EH (cell line): ENCODE data around the gene SELENBP1.
"Not testable (repeated sequence)": the region's sequence is repeated elsewhere in the genome, so short reads cannot be mapped to it uniquely, and the experiment has no call there.

Experiments
- DNase-seq: peaks from one replicate; pipeline ENCODE4 v3.0.0-alpha.2; 2015; ENCODE audit warnings: low read depth

Gene SELENBP1

DNA sequence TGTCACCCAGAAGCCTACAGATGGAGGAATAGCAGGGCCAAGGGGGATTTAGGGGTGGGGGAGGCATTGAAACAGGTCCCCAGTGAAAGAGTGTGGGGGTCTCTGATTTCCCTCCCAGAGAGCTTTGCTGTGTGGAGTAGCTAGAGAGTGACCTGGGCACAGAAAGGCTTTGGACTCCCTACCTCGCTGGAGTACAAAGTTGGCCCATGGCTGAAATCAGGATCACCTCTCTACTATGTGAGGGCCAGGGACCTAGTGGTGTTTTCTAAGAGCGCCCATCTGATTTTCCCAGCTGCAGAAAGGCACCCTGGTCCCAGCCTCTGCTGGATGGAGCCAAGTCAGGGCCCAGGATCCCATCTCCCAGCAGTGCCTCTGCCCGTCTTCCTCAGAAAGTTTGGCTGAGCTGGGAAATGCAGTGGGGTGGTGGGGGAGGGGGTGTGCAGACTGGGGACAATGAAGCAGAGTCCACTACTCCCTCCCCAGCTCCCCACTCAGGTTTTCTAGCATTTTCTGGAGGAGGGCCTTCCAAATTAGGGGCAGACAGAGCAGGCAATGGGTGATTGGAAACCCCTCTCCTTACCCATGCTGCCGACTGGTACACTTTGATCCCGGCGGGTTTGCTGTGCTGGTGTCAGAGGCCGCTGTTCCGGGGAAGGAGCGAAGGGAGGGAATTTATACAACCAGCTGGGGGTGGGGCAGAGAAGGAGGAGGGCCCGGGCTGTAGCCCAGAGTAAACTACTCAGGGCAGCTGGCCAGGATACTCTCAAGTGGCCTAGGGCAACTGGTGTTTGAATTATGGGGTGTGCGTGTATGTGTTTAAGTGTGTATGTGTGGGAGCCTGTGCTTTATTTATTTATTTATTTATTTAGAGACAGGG is at the start of gene SELENBP1:
SELENBP1 (minus strand) TSS at position 648 of the 877 bp plus-strand sequence; CDS start at position 584, 64 bp downstream.
- peak; percentile 84 for DNase-seq

DNA sequence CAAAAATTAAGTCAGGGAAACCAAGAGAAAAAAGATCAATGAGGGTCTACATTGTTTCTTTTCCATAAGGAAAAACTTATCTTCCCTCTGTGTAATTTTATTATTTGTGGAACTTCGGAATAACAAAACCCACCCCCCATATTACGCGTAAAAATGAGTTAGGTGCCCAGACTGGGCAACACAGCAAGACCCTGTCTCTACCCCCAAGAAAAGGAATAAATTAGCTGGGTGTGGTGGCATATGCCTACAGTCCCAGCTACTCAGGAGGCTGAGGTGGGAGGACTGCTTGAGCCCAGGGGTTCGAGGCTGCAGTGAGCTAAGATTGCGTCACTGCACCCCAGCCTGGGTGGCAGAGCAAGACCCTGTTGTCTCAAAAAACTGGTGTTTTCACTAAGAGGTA is 47.3 kb upstream of the SELENBP1 start:
- DNase-seq = no peak

DNA sequence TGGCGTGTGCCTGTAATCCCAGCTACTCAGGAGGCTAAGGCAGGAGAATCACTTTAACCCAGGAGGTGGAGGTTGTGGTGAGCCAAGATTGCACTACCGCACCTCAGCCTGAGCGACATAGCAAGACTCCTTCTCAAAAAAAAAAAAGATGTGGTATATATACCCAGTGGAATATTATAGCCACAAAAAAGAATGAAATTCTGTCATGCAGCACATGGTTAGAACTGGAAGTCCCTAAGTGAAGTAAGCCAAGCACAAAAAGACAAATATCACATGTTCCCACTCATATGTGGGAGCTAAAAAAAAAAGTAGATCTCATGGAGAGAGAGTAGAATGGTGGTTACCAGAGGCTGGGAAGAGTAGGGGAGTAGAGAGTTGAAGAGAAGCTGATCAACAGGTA is 45.6 kb upstream of the SELENBP1 start:
- no peak for DNase-seq

DNA sequence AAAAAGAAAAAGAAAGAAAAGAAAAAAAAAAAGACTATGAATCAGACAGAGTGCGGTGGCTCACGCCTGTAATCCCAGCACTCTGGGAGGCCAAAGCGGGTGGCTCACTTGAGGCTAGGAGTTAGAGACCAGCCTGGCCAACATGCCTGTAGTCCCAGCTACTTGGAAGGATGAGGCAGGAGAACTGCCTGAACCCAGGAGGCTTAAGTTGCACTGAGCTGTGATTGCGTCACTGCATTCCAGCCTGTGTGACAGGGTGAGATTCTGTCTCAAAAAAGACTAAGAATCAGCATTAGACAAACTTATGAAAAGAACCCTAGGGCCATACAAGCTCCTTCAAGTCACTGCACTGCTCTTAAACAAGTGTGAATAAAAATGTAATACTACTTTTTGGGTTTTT is 43.7 kb upstream of the SELENBP1 start:
- DNase-seq = peak; percentile 89

DNA sequence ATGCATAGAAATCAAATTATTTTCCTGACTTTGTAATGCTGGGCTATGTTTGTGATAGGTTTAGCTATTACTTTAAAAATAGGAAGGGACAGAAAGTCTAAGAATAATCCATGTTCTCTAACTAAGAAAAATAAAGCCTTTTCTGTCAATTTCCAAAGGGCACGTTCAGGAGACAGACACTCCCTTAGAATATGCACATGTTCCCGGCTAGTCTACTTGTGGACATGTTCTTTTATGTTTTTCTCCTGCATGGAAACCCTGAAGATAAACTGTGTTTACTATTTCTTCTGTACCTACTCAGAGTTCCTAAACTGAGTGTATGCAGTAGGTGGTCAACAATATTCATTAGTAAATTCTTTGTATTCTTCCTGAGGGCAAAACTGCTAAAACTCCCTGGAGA is 39.4 kb upstream of the SELENBP1 start:
- DNase-seq = no peak

DNA sequence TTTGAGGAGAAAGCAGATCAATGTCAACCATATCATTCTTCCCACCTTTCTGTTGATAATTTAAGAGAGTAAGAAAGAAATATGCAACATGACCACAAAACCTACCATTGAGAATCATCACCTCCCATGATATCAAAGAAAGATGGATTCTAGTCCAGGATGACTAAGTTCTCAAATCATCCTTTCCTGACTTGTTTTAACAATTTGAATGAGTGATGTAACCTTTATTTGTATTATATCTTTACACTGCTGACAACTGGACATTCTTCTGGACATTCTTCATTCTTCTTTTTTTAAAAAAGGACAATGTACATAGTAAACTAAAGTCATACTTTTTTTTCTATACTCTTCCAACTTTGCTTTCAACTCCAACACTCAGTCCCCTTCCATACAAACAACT is 36.4 kb upstream of the SELENBP1 start:
- peak; percentile 33 for DNase-seq

DNA sequence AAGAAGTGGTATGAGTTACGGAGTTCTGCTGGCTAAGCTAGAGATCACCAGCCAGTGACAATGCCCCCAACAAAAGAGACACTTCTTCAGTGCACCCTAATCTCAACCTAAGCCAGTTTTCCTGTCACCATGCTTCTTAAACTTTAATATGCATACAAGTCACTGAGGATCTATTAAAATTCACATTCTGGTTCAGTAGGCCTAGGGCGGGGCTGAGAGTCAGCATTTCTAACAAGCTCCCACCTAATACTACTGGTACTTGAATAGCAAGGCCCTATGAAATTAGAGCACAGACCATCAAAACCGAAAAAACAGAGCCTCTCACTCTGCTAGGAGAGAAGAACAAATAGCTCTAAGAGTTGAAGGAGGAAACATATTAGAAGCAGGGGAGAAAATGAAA is 34.8 kb upstream of the SELENBP1 start:
- DNase-seq = no peak

DNA sequence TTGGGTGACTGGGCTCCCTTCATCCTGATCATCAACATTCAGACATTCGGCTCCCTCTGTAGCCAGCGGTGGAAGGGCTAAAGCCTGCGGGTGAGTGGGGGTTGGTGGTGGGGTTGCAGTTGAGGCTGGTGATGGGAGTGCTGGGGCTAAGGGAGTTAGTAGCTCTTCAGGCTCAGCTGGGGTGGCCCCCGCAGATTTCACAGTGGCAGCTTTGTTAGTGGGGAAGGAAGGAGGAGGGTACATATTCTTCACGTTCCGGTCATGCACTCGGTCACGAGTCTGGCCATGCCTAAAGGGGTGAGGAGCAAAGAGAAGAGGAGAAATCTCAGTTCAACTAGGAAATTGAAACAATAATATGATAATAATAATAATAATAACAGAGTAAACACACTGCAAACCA is 33.7 kb upstream of the SELENBP1 start:
- DNase-seq = no peak

DNA sequence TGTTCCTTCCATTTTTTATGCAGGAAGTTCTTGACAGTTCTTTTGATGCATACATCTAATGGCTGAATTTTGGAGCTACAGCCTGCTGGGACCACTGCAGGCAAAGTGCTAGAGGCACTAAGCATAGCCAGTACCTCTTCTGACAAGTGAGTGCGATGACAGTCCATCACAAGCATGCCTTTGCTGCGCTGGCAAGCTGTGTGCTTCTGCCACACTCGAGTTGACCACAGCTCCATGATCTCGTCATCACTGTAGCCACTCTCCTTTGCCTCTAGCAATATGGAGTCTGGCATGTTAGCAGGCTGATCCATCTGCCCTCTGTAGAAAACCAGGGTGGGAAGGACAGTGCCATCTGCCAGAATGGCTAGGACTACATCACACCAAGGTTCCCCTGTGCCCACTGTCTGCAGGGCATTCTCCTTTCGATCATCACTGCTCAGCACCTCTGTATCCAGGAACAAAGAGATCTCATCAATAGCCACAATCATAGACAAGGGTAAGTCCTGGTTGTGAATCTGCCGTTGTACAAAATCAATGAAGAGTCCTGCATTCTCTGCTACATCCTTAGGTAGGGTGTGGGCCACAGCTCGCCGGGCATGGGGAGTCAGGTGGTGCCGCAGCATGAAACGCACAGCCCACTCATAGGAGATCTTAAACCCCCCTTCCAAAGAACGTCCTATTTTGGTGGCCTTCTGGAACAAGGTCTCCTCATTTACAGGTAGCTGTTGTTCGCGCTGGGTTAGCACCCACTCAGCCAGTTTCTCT is 32.9 kb upstream of the SELENBP1 start:
- no peak for DNase-seq

DNA sequence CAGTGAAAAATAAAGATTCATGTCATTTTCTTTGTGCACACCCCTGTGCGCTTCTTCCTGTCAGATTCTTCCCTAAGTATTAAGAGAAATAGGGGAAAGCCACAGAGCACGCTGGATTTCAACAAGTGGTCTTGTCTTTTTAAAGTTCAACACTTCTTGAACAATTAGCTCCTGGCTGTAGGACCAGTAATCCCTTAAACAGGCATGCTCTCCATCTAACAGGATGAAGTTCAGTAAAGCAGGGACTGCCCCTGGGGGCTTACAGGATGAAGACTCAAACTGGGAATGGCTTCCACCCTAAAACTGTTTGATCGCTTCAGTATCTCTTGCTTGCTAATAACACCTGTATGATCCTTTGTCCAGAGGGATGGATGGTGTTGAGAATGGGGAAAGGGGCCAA is 31.1 kb upstream of the SELENBP1 start:
- DNase-seq = no peak

DNA sequence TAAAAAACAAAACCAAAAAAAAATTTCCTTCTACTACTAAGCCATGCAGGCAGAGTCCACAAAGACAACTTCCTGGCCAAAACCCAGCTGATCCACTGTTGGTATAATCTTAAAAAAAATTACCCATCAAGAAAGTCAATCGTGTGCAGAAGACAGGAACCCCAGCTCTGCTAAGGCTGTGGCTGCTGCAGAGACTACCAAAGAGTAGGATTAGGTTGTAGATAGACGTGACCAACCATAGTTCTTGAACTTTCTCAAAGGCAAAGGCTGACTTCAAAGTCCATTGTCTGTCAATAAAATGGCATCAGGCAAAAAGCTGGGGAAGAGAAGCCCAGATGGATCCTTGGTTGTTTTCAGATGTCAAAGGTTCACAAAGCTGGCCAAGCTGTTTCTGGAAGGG is 30.3 kb upstream of the SELENBP1 start:
- DNase-seq = no peak

DNA sequence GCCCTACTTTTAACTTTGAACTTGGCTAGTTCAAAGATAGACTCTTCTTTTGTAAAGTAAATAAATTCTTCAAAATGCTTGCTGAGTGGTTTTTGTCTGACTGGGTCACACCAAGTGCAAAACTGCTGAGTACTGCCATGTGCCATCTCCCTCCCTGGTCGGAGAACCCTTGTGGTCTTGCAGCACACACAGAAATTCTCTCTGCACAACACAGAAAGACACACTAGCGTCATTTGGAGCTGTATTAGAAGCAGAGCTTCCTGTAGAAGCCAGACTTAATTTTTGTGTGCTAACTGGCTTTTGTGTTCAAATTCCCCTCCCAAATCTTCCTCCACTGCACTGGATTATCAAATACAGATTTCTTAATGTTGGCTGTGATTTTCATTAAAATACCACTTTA is 29.4 kb upstream of the SELENBP1 start:
- DNase-seq = no peak

DNA sequence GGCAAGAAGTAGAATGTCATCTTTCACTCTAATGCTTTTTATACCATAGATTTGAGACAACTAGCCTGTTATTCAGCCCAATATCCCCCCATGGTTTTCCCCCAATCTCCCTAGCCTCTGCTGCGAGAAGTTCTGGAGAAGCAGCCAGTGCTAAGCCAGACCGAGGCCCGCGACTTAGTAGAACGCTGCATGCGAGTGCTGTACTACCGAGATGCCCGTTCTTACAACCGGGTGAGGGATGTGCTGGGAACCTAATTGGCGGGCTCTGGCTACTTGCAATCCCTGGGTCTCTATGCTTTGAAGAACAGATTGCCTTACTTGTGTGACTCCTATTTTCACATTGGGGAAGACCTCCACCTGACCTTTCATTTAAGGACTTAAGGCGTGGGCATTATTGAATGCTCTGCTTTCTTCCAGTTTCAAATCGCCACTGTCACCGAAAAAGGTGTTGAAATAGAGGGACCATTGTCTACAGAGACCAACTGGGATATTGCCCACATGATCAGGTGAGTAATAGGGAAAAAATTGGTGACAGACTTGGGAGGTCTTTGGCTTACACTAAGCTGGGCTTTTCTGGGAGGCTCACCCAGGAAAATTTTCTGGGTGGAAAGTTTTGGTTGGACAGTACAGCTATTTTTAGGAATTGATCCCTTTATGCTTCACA is 28.8 kb upstream of the SELENBP1 start:
- DNase-seq = peak; percentile 35

DNA sequence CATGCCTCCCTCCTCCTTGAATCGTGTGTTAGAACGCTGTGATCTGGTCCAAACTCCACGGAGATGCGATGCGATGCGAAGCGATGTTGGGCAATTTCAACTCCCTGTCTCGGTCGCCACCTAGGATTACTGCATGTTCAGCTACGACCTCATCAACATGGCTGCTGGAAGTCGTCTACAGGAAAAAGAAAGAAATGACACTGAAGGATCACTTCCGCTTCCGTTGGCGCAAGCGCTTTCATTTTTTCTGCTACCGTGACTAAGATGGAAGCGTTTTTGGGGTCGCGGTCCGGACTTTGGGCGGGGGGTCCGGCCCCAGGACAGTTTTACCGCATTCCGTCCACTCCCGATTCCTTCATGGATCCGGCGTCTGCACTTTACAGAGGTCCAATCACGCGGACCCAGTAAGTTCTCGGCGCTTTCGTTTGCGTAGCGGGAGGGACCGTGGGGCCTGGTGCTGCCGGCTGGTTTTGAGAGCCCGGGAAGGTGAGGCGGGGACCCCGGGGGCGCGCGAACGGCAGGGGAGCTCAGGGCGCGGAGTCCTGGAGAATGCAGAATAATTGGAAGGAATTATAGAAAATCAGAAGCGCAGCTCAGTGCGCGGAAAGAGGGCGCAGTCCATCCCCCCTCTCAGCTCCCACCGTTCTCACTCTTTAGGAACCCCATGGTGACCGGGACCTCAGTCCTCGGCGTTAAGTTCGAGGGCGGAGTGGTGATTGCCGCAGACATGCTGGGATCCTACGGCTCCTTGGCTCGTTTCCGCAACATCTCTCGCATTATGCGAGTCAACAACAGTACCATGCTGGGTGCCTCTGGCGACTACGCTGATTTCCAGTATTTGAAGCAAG is 27.0 kb upstream of the SELENBP1 start, which contains the start of gene PSMB4:
PSMB4 (plus strand) TSS at position 250 of the 848 bp plus-strand sequence; CDS start at position 265, 15 bp downstream.
- peak; percentile 95 for DNase-seq

DNA sequence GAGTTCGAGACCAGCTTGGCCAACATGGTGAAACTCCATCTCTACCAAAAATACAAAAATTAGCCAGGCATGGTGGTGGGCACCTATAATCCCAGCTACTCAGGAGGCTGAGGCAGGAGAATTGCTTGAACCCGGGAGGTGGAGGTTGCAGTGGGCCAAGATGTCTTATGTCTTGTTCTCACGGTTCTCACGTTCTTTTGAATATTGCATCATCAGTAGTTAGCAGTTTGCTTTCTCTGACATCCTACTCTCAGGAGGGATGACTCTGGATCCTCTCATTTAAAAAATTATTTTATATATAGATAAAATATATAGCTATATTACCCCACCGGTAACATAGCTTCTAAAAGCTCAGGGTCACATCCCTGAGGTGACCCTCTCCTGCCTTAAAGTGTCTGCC is 23.8 kb upstream of the SELENBP1 start:
- not testable (repeated sequence) for DNase-seq

DNA sequence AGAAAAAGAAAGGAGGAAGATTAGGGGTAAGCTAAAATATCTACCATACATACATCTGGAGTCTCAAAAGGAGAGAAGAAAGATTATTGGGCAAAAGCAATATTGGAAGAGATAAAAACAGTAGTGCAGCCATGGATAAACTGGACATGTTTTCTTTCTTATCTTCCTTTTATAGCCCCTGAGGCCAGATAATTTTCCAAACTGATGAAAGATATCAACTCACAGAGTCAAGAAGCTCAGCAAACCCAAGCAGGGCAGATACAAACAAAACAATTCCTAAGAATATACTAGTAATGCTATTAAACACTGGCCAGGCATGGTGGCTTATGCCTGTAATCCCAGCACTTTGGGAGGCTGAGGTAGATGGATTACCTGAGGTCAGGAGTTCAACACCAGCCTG is 21.1 kb upstream of the SELENBP1 start:
- no peak for DNase-seq

DNA sequence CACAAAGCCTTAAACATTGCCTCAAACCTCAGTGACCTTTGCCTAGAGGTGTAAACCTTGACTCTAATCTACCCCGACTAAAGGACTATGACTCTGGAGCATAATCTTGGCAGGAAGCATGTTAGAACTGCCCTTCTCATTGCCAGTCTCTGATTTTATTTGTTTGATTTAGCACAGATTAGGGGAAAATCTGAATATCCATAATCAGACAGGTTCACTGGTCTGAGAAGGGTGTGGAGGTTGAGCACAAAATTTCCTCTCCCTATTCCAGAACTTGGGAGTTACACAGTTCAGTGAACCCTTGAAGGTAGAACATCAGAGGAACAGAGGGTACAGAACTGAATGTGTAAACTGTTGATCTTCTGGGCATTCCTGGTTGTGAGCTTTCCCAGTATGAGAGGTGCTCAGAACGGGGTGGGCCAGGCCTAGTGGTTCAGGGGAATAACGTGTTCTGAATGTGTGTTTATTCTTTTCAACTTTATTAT is 18.6 kb upstream of the SELENBP1 start:
- DNase-seq = no peak

DNA sequence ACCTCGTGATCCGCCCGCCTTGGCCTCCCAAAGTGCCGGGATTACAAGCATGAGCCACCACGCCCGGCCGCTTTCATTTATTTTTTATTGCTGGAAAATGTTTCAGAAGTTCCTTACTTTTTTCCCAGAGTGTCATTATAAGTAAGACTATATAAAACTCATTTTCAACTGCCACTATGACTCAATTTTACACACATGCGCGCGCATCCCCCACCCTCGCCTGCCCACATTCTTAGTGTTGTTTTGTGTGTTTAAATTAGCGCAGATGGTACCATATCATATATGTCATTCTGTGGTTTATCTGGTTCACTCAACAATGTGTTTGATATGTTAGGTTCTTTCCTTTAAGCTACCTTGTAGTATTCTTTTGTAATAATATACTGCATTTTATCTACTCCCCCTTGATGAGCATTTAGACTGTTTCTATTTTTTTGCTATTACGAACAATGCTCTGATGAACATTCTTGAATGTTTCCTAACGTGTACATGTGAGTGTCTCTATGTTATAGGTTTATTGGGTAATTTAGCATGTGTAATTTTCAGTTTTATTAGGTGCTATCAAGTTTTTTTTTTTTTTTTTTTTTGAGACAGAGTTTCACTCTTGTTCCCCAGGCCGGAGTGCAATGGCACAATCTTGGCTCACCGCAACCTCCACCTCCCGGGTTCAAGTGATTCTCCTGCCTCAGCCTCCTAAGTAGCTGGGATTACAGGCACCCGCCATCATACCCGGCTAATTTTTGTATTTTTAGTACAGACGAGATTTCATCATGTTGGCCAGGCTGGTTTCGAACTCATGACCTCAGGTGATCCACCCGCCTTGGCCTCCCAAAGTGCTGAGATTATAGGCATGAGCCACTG is 17.9 kb upstream of the SELENBP1 start:
- DNase-seq = not testable (repeated sequence)

DNA sequence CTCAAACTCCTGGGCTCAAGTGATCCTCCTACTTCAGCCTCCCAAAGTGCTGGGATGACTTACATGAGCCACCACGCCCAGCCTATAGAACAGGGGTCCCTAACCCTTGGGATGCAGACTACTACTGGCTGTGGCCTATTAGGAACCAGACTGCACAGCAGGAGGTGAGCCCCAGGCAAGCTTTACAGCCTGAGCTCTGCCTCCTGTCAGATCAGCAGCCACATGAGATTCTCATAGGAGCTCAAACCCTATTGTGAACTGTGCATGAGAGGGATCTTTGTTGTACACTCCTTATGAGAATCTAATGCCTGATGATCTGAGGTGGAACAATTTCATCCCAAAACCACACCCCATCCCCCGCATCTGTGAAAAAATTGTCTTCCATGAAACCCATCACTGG is 13.5 kb upstream of the SELENBP1 start:
- DNase-seq = no peak

DNA sequence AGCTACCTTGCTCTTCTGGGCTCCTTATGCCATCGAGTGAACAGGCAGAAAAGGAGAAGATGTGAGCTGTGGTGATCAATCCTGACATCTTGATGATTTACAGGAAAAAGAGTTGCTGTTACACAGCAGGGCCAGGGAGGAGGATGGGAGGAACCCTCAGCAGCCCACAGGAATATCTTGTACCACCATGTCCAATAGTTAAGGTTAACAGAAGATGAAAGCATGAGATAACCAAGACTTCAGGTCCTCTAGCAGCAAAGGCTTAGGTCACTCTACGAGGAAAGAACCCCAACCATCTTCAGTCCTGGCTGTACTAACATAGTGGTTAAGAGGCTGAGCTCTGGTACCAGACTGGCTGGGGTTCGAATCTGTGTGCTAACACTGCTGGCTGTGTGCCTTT is 12.1 kb upstream of the SELENBP1 start:
- DNase-seq = no peak
